Heart left ventricle (tissue), 13 donors: Measurements from ENCODE around the gene TYW1.

Source experiments
- POLR2A ChIP-seq, 2 donors: fragments of 450-650 bp; IDR thresholded peaks; one replicate each; pipeline ENCODE4 v1.6.1; 2017; ENCODE audit warnings: antibody characterized with exemption in 2 of 2, mild to moderate bottlenecking in 2 of 2, moderate library complexity in 2 of 2
- TF ChIP-seq, protein P1 (sequence below), 12 donors: fragments of 200-600 bp; sonication (generic) in 4 of 12; IDR thresholded peaks; one replicate each; pipeline versions ENCODE4 v1.5.0 to v1.8.0; 2018 to 2022; ENCODE audit warnings: antibody characterized with exemption in 12 of 12, mild to moderate bottlenecking in 5 of 12
- donor health status: ischemic (EF 13 %, LVEDD 7.1; RV severe dilation, severe dysfunction).
- donor health status: DM: no; HTN: yes; CAD: no.
- donor health status: DM: no; HTN: no; CAD: no.
- donor health status: ischemic (EF 25% LVEDD 6.9; RV normal size, moderate dysfunction).
- donor health status: ischemic (EF 25% LVEDD 5.7; RV mildly dilated, moderate dysfunction).
- donor health status: ischemic (EF 35%, LVEDD 5.7; RV mildly dilated, moderate dysfunction).
- donor health status: nonischemic (EF 11% LVEDD 7.7; RV severe dilation, severe dysfunction).
- donor health status: DM: yes; HTN: yes; CAD: no.
- donor health status: PGD.
- donor health status: ischemic (EF 29% LVEDD 5.4; RV normal size, mild dysfunction).
- donor health status: nonischemic (EF 23%, LVEDD 6.1; RV moderate dilation, normal function).

DNA sequence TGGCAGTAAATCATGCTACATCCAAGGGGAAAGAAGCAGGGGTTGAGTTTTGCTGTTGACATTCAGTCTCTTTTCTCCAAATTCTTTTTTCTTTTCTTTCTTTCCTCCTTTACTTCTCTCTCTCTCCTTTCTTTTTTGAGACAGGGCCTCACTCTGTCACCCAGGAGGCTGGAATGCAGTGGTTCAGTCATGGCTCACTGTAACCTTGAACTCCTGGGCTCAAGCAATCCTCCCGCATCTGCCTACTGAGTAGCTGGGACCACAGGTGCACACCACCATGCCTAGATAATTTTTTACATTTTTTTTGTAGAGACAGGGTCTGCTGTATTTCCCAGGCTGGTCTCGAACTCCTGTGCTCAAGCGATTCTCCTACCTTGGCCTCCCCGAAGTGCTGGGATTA is 36.4 kb upstream of the TYW1 start:
- TF ChIP-seq, protein P1, sequence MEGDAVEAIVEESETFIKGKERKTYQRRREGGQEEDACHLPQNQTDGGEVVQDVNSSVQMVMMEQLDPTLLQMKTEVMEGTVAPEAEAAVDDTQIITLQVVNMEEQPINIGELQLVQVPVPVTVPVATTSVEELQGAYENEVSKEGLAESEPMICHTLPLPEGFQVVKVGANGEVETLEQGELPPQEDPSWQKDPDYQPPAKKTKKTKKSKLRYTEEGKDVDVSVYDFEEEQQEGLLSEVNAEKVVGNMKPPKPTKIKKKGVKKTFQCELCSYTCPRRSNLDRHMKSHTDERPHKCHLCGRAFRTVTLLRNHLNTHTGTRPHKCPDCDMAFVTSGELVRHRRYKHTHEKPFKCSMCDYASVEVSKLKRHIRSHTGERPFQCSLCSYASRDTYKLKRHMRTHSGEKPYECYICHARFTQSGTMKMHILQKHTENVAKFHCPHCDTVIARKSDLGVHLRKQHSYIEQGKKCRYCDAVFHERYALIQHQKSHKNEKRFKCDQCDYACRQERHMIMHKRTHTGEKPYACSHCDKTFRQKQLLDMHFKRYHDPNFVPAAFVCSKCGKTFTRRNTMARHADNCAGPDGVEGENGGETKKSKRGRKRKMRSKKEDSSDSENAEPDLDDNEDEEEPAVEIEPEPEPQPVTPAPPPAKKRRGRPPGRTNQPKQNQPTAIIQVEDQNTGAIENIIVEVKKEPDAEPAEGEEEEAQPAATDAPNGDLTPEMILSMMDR (IDR thresholded peaks at IDR 0.05), result no peak
- TF ChIP-seq POLR2A (IDR thresholded peaks at IDR 0.05), result no peak
